ENCODE results near the gene C1QA.

GRCh38 chr1:22597301-22597965, 39.0 kb upstream of the C1QA start:
- TF ChIP-seq CTCF (optimal IDR thresholded peaks at IDR 0.05 in 1 of 3, IDR thresholded peaks at IDR 0.05 in 1 of 3, conservative IDR thresholded peaks at IDR 0.05 in 1 of 3; ENCODE audit: extremely low read depth in 1 of 3, insufficient read depth in 2 of 3, low read length in 3 of 3) (no peak), EZH2 (IDR thresholded peaks at IDR 0.05; ENCODE audit: low read length) (no peak)

All from keratinocyte (primary cell).